ENCODE data around the gene ODC1. TPM values are rescaled to one million over a fixed set of nuclear protein-coding genes. Genes with fewer than 3 reads are reported as not detected.

ODC1 gene
- total RNA-seq, 4 donors from 2014 or later = 70.1 to 158 (median 94.8) TPM

- no peak for TF ChIP-seq POLR2A (IDR thresholded peaks at IDR 0.05)
- TF ChIP-seq CTCF (IDR thresholded peaks at IDR 0.05) = peak; percentile 91 to 94 (median 92)
- TF ChIP-seq EP300 (IDR thresholded peaks at IDR 0.05) = no peak
- DNase-seq (ENCODE audit: low spot score in 2 of 2) = peak; percentile 47 to 66
- H3K27ac ChIP-seq = peak overlapping the region in 3 of 4 donors; percentile 17 to 56 (median 49)
- no peak overlapping the region for H3K4me3 ChIP-seq
- peaks cover 0 to 5% (median 0%) of the 10 kb centered on the region in 4 donors for H3K9me3 ChIP-seq
- peaks cover 0 to 56% (median 39%) of the 10 kb centered on the region in 4 donors for H3K4me1 ChIP-seq
- WGBS, 2 donors = 28 to 30% methylated on average over 24 of the region's 24 CpGs
- H3K27me3 ChIP-seq = no peaks in the 10 kb centered on the region
- peaks cover 0 to 13% (median 0%) of the 10 kb centered on the region in 3 donors for H3K36me3 ChIP-seq
Observed at GRCh38 chr2:10408649-10409579, 39.2 kb downstream of the ODC1 start.

- TF ChIP-seq POLR2A (IDR thresholded peaks at IDR 0.05) = no peak
- peak in 1 of 2 donors; percentile 44 for TF ChIP-seq EP300 (IDR thresholded peaks at IDR 0.05)
- H3K36me3 ChIP-seq = peaks cover 0 to 13% (median 0%) of the 10 kb centered on the region in 3 donors
- H3K4me1 ChIP-seq = peaks cover 0 to 59% (median 42%) of the 10 kb centered on the region in 4 donors
- no peak overlapping the region for H3K4me3 ChIP-seq
- WGBS, 2 donors = 66% methylated on average over 11 of the region's 11 CpGs
- peak; percentile 32 to 66 for DNase-seq (ENCODE audit: low spot score in 2 of 2)
- no peaks in the 10 kb centered on the region for H3K27me3 ChIP-seq
- peaks cover 0 to 5% (median 0%) of the 10 kb centered on the region in 4 donors for H3K9me3 ChIP-seq
- peak overlapping the region in 3 of 4 donors; percentile 30 to 56 (median 49) for H3K27ac ChIP-seq
Observed at GRCh38 chr2:10407841-10408648, 40.1 kb downstream of the ODC1 start.

DNA sequence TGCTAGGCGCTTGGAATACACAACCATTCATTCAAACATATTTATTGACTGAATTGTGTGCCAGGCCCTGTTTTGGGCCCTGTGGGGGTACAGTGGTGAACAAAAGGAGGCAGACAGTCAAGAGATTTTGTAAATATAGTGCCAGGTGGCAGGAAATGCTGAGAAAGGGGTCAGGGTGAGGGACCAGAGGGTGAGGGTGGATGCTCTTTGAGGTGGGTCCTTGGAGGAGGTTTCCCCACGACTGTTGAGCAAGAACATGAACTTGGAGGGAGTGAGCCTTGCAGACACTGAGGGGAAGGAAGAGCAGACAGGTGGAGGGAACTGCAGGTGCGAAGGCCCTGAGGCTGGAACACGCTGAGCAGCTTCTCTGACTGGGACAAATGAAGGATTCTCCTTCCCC is 40.7 kb downstream of the ODC1 start:
- TF ChIP-seq CTCF (IDR thresholded peaks at IDR 0.05) = no peak
- TF ChIP-seq POLR2A (IDR thresholded peaks at IDR 0.05) = no peak
- TF ChIP-seq EP300 (IDR thresholded peaks at IDR 0.05) = no peak
- Histone ChIP-seq H3K4me3 (no peak overlapping the region), H3K27me3 (no peaks in the 10 kb centered on the region), H3K4me1 (peaks cover 0 to 59% (median 42%) of the 10 kb centered on the region in 4 donors), H3K27ac (peak overlapping the region in 3 of 4 donors; percentile 30 to 56 (median 49)), H3K36me3 (peaks cover 0 to 11% (median 0%) of the 10 kb centered on the region in 3 donors), H3K9me3 (peaks cover 0 to 3% (median 0%) of the 10 kb centered on the region in 4 donors)
- 80 to 84% methylated on average over 4 of the region's 4 CpGs for WGBS, 2 donors
- no peak for DNase-seq (ENCODE audit: low spot score in 2 of 2)

DNA sequence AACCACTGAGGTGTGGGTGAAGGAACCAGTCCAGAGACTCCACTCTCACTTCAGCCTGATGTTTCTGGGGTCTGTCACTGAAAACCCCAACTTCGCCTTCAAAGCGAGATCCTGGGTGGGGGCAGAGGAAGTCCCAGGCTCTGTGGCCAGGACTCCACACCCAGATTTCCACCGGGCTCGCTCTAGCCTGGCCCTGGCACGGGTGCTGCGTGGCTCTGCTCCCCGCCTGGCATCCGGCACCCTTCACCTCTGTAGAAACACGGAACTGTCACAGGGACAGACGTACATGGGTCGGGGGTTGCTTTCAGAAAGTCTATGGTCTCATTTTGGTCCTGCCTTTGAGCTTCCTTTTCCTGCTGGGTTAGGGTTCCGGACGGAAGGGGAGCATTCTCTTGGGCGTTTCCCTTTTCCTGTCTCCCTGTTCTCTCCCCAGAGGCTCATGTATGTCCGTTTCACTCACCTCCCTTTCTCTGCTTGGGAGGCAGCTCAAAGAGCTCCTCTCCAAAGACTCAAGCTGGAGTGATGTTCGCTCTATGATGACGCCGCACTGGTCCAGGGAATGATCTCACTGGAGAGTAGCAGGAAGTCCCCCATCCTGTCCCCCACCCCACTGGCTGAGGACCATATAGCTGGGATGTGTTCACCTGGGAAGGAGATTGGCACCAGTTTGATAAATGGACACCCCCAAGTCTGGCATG is 41.5 kb downstream of the ODC1 start:
- H3K27ac ChIP-seq = peak overlapping the region in 2 of 4 donors; percentile 78 to 87
- DNase-seq (ENCODE audit: low spot score in 2 of 2) = no peak
- TF ChIP-seq POLR2A (IDR thresholded peaks at IDR 0.05) (no peak), EP300 (IDR thresholded peaks at IDR 0.05) (no peak), CTCF (IDR thresholded peaks at IDR 0.05) (no peak)
- H3K36me3 ChIP-seq = peaks cover 0 to 4% (median 0%) of the 10 kb centered on the region in 3 donors
- WGBS, 2 donors = 76 to 87% methylated on average over 18 of the region's 18 CpGs
- no peaks in the 10 kb centered on the region for H3K27me3 ChIP-seq
- H3K4me1 ChIP-seq = peaks cover 0 to 59% (median 42%) of the 10 kb centered on the region in 4 donors
- H3K4me3 ChIP-seq = no peak overlapping the region
- no peaks in the 10 kb centered on the region for H3K9me3 ChIP-seq

DNA sequence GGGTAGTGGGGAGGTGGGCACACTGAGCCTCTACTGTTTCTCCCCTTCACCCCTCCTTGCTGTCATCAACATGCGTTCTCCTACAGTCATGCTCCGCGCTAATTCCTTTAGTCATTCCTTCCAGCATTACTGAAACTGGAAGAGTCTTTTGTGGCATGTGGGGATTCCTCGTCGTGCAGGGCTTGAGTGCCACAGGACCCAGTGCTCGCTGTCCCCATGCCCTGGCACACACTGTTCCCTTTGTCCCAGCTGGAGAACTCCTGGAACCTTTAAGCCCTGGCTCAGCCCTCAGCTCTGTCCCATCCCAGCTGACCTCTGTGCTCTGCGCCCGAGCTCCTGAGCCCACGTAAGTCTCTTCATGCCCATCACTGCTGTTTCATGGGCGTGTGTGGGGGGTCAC is 42.1 kb downstream of the ODC1 start:
- Histone ChIP-seq H3K4me1 (peaks cover 0 to 64% (median 47%) of the 10 kb centered on the region in 4 donors), H3K4me3 (no peak overlapping the region), H3K9me3 (no peaks in the 10 kb centered on the region), H3K36me3 (no peaks in the 10 kb centered on the region), H3K27me3 (no peaks in the 10 kb centered on the region), H3K27ac (peak overlapping the region in 3 of 4 donors; percentile 52 to 87 (median 78))
- no peak for DNase-seq (ENCODE audit: low spot score in 2 of 2)
- 57 to 60% methylated on average over 10 of the region's 10 CpGs for WGBS, 2 donors
- no peak for TF ChIP-seq CTCF (IDR thresholded peaks at IDR 0.05)
- no peak for TF ChIP-seq POLR2A (IDR thresholded peaks at IDR 0.05)
- TF ChIP-seq EP300 (IDR thresholded peaks at IDR 0.05) = no peak

Measured in tibial nerve (tissue), 4 donors.